CD4-positive, alpha-beta T cell treated with Interleukin-15 for 1 hour (primary cell): Measurements from ENCODE around the gene HSPG2.
"Not testable (repeated sequence)": the region's sequence is repeated elsewhere in the genome, so short reads cannot be mapped to it uniquely, and the experiment has no call there.

Experiments used
- DNase-seq: peaks from one replicate; pipeline ENCODE4 v3.0.0-alpha.2; 2020

The HSPG2 gene

GRCh38 chr1:21779613-21780521 is 157.2 kb downstream of the HSPG2 start:
- DNase-seq: no peak

GRCh38 chr1:21778405-21778727 is 158.7 kb downstream of the HSPG2 start:
- no peak for DNase-seq

- DNase-seq: not testable (repeated sequence)
Measured at GRCh38 chr1:21776925-21777324, 160.2 kb downstream of the HSPG2 start.

- no peak for DNase-seq
Measured at GRCh38 chr1:21775985-21776562, 161.0 kb downstream of the HSPG2 start.

DNA sequence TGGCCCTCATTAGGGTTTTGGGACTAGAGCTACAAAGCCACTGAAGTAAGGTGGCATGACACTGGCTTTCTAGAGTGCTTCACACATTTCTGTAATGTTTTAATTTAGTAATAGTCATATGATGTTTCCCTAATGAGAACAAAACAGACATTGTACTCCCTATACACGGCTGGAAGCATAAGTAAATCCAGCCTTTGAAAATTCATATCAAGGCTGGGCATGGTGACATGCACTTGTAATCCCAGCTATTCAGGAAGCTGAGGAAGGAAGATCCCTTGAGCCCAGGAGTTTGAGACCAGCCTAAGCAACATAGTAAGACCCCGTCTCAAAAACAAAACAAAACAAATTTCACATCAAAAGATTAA is 161.6 kb downstream of the HSPG2 start:
- no peak for DNase-seq

DNA sequence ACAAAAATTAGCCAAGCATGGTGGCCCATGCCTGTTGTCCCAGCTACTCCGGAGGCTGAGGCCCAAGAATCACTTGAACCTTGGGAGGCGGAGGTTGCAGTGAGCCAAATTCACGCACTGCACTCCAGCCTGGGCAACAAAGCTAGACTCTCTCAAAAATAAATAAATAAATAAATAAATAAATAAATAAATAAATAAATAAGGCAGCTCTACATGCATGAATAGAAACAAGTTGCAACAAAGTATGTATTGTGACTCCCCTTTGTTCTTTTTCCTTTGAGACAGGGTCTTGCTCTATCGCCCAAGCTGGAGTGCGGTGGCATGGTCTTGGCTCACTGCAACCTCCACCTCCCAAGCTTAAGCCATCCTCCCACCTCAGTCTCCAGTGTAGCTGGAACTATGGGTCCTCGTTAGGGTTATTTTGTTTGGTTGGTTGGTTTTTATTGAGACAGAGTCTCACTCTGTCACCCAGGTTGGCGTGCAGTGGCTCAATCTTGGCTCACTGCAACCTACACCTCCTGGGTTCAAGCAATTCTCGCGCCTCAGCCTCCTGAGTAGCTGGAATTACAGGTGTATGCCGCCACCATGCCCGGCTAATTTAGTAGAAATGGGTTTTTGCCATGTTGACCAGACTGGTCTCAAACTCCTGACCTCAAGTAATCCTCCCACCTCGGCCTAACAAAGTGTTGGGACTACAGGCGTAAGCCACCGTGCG is 162.1 kb downstream of the HSPG2 start:
- DNase-seq: no peak

GRCh38 chr1:21773585-21773984 is 163.5 kb downstream of the HSPG2 start:
- no peak for DNase-seq
